Dedifferentiated amniotic fluid mesenchymal stem cell (primary cell): ENCODE data around the gene RUVBL1.
A peak's percentile ranks its signal among the peaks of the same experiment; 100 is the strongest.

ENCODE experiments used
- DNase-seq: peaks from one replicate; pipeline ENCODE4 v3.0.0-alpha.2; 2016; ENCODE audit errors: extremely low spot score

RUVBL1 gene

GRCh38 chr3:128067489-128067888 is 56.1 kb downstream of the RUVBL1 start:
- no peak for DNase-seq

- DNase-seq, result no peak
These were observed 56.9 kb downstream of the RUVBL1 start for GRCh38 chr3:128066676-128067075.

GRCh38 chr3:128066114-128066513 is 57.5 kb downstream of the RUVBL1 start:
- DNase-seq, result no peak

GRCh38 chr3:128064962-128065361 is 58.6 kb downstream of the RUVBL1 start:
- DNase-seq, result no peak

- no peak for DNase-seq
These were observed 59.7 kb downstream of the RUVBL1 start for GRCh38 chr3:128063865-128064264.

- DNase-seq, result no peak
These were observed 61.4 kb downstream of the RUVBL1 start for GRCh38 chr3:128062033-128062745.

GRCh38 chr3:128060473-128061381 is 62.9 kb downstream of the RUVBL1 start:
- DNase-seq, result peak; percentile 83

- no peak for DNase-seq
These were observed 67.4 kb downstream of the RUVBL1 start for GRCh38 chr3:128056258-128056657.

GRCh38 chr3:128054367-128054766 is 69.2 kb downstream of the RUVBL1 start:
- DNase-seq, result no peak

GRCh38 chr3:128053614-128054013 is 70.0 kb downstream of the RUVBL1 start:
- no peak for DNase-seq

- DNase-seq, result no peak
These were observed 70.8 kb downstream of the RUVBL1 start for GRCh38 chr3:128052595-128053351.

GRCh38 chr3:128051837-128052594 is 71.6 kb downstream of the RUVBL1 start, which contains the start of gene SEC61A1:
Gene SEC61A1 (plus strand): TSS chr3:128052437. CDS start chr3:128052553, 116 bp downstream.
- peak; percentile 94 for DNase-seq

- DNase-seq, result no peak
These were observed 72.2 kb downstream of the RUVBL1 start for GRCh38 chr3:128051459-128051836.

GRCh38 chr3:128050597-128050996 is 73.0 kb downstream of the RUVBL1 start:
- no peak for DNase-seq

GRCh38 chr3:128041344-128041743 is 82.3 kb downstream of the RUVBL1 start:
- no peak for DNase-seq

- no peak for DNase-seq
These were observed 83.0 kb downstream of the RUVBL1 start for GRCh38 chr3:128040660-128041059.

- DNase-seq, result no peak
These were observed 83.6 kb downstream of the RUVBL1 start for GRCh38 chr3:128040041-128040440.

- DNase-seq, result no peak
These were observed 87.5 kb downstream of the RUVBL1 start for GRCh38 chr3:128036119-128036518.

- no peak for DNase-seq
These were observed 90.5 kb downstream of the RUVBL1 start for GRCh38 chr3:128033102-128033501.
